AG04450 (cell line): ENCODE data around the gene FN1. TPM values are rescaled to one million over a fixed set of nuclear protein-coding genes. Genes with fewer than 3 reads are reported as not detected.

Experiments used
- CTCF ChIA-PET: fragments of 300-600, 350-600 bp; formaldehyde crosslinking; extraction: SDS; loops from one replicate; lab custom pipeline; 2022; ENCODE audit warnings: antibody characterized with exemption, inconsistent platforms; lab: Charles Lee
- POLR2A ChIA-PET: fragments of 350-600 bp; formaldehyde crosslinking; extraction: SDS; loops from one replicate; lab custom pipeline; 2021; ENCODE audit warnings: antibody characterized with exemption, inconsistent platforms; lab: Yijun Ruan, JAX
- DNase-seq: peaks from one replicate; pipeline ENCODE4 v3.0.0-alpha.2; 2011; ENCODE audit warnings: low read depth, low spot score
- H3K27ac ChIP-seq: one replicate; pipeline ENCODE4 v1.5.1; 2012; ENCODE audit warnings: low read depth, low read length, control low read depth
- H3K27me3 ChIP-seq: one replicate; pipeline ENCODE4 v1.6.0; 2012; ENCODE audit warnings: low read length; ENCODE audit not compliant: control insufficient read depth, insufficient read depth
- H3K4me3 ChIP-seq: 2 replicates; pipeline ENCODE4 v1.5.1; 2011; ENCODE audit warnings: mild to moderate bottlenecking, low read depth, low read length, control low read depth
- H3K9me3 ChIP-seq: 2 replicates; pipeline ENCODE4 v1.5.1; 2012; ENCODE audit warnings: low read length; ENCODE audit not compliant: control insufficient read depth, insufficient read depth
- CTCF ChIP-seq: IDR thresholded peaks from 2 replicates; pipeline ENCODE4 v1.5.1; 2011; ENCODE audit warnings: low read depth, low read length, control low read depth, inconsistent platforms
- polyA plus RNA-seq: library from polyadenylated mRNA; depleted of rRNA; stranded (reverse); fragments of >200 nt; gene quantifications from 2 replicates; pipeline ENCODE4 v1.2.3, GENCODE V29; 2011

FN1 gene
- polyA plus RNA-seq, 1 experiment = 6,646 TPM

- Histone ChIP-seq H3K27ac (peak overlapping the region; percentile 3), H3K4me3 (no peak overlapping the region), H3K27me3 (no peaks in the 10 kb centered on the region), H3K9me3 (no peaks in the 10 kb centered on the region)
- CTCF ChIA-PET = interaction anchor here (1.2 kb wide), 1 partner anchor 30 kb away, joined by 3 read pairs; no protein-coding TSS in a partner anchor
- POLR2A ChIA-PET = interaction anchor here (0.6 to 0.9 kb wide), 3 partner anchors 8 to 275 kb away, joined by 3 read pairs; no protein-coding TSS in a partner anchor
- DNase-seq = no peak
- no peak for TF ChIP-seq CTCF
Measured at GRCh38 chr2:215425021-215425782, 10.7 kb downstream of the FN1 start.

GRCh38 chr2:215423928-215424540, 11.8 kb downstream of the FN1 start:
- DNase-seq = no peak
- no peak for TF ChIP-seq CTCF
- ChIA-PET POLR2A (interaction anchor here (0.5 to 1.7 kb wide), 3 partner anchors 9 to 242 kb away, joined by 3 to 4 read pairs (median 4); no protein-coding TSS in a partner anchor), CTCF (interaction anchor here (1.3 kb wide), 1 partner anchor 15 kb away, joined by 4 read pairs; no protein-coding TSS in a partner anchor)
- Histone ChIP-seq H3K9me3 (no peaks in the 10 kb centered on the region), H3K27me3 (no peaks in the 10 kb centered on the region), H3K27ac (no peak overlapping the region), H3K4me3 (no peak overlapping the region; the same call in 1 of the 2 replicates)

- no peak for DNase-seq
- ChIA-PET CTCF (interaction anchor here (0.9 to 1.3 kb wide), 2 partner anchors 14 to 497 kb away, joined by 3 to 4 read pairs; no protein-coding TSS in a partner anchor), POLR2A (interaction anchor here (0.6 to 1.7 kb wide), 3 partner anchors 10 to 201 kb away, joined by 4 read pairs; no protein-coding TSS in a partner anchor)
- H3K27ac ChIP-seq = peak overlapping the region; percentile 72
- no peak overlapping the region for H3K4me3 ChIP-seq
- no peaks in the 10 kb centered on the region for H3K9me3 ChIP-seq
- no peaks in the 10 kb centered on the region for H3K27me3 ChIP-seq
- TF ChIP-seq CTCF = no peak
Measured at GRCh38 chr2:215423234-215423633, 12.6 kb downstream of the FN1 start.

- no peak for TF ChIP-seq CTCF
- ChIA-PET POLR2A (interaction anchor here (0.6 kb wide), 2 partner anchors 8 to 25 kb away, joined by 3 to 4 read pairs; no protein-coding TSS in a partner anchor), CTCF (interaction anchor here (0.9 to 1.5 kb wide), 2 partner anchors 32 to 498 kb away, joined by 3 read pairs; no protein-coding TSS in a partner anchor)
- DNase-seq = no peak
- Histone ChIP-seq H3K9me3 (no peaks in the 10 kb centered on the region), H3K27ac (no peak overlapping the region), H3K27me3 (no peaks in the 10 kb centered on the region), H3K4me3 (no peak overlapping the region)
Measured at GRCh38 chr2:215422676-215423075, 13.2 kb downstream of the FN1 start.
